RKO (cell line): ENCODE data around the gene OR5T3.
"Not testable (repeated sequence)": the region's sequence is repeated elsewhere in the genome, so short reads cannot be mapped to it uniquely, and the experiment has no call there.

Experiments
- DNase-seq: peaks from one replicate; pipeline ENCODE4 v3.0.0-alpha.2; 2016; ENCODE audit warnings: low spot score

Gene OR5T3

DNA sequence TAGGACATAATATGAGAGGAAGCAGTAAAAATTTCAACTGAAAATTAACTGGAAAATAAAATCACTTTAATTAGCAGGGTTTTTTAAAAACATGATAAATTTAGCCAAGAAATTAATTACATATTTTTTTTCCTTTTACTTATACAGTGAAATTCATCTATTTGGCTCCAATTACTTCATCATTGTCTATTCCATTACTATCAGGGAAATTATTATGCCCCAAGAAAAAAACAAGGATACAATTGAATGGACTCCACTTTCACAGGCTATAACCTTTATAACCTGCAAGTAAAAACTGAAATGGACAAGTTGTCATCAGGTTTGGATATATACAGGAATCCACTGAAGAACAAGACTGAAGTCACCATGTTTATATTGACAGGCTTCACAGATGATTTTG is at the start of gene OR5T3:
Gene OR5T3, plus strand, starts transcription at position 301 of the 400 bp plus-strand sequence. Its CDS starts 0 bp downstream, at position 301.
- no peak for DNase-seq

DNA sequence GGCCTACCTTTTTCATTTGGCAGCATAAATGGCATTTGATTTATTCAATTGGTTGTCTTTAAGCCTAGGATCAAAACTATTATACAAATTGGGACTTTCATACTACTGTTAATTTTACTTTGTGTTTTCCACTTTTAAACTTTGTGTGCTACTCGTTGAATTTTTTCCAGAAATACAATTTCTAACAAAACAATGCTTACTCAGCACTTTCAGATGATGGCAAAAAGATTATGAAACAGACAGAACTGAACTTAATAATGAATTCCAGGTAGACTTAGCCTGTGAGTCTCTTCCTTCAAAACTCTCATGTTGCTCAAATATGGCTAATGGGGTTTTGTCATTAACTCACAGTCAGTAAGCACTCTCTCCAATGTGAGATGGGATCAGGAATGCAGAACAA is 44.3 kb upstream of the OR5T3 start:
- no peak for DNase-seq

DNA sequence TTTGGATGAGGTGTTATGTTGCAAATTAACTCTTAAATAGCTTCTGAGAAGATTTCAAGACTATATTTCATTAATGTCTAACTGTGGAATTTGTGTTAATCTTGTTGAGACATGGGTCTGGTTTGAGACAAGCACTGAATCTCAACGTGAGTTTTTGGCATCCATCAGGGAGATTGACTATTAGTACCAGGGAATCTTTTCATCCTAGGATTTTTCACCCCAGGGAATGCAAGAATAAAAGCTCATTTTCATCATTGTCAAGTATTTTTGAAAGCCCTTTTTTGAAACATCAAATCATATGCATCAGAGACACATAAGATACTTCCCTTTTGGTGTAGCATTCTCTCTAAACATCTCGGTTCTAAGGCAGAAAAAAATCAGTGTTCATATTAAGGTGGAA is 37.5 kb upstream of the OR5T3 start:
- DNase-seq = no peak

DNA sequence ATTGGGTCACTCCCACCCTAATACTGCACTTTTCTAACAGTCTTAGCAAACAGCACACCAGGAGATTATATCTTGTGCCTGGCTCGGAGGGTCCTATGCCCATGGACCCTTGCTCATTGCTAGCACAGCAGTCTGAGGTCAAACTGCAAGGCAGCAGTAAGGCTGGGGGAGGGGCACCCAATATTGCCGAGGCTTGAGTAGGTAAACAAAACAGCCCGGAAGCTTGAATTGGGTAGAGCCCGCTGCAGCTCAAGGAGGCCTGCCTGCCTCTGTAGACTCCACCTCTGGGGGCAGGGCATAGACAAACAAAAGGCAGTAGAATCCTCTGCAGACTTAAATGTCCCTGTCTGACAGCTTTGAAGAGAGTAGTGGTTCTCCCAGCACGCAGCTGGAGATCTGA is 32.3 kb upstream of the OR5T3 start:
- DNase-seq = not testable (repeated sequence)

DNA sequence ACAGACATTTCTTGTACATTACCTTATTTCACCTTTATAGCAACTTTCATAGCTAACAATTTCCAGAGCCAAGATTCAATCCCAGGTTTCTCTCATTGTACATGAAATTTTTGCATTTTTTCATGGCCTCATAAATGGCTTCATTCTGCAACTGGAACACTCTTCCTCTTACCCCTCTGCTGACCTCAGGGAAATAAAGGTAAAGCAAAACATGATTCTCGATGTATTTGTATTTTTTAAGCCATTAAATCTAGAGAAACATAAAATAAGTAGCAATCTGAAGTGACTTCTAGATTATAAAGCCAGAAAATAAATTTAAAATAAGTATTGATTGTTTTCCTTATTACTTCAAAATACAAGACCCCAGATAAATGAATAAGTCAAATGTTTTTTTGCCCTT is 17.9 kb upstream of the OR5T3 start, which contains the start of gene OR5T2:
Gene OR5T2, minus strand, starts transcription at position 101 of the 400 bp plus-strand sequence. CDS start 1,193 bp downstream, outside the sequence.
- DNase-seq = no peak

DNA sequence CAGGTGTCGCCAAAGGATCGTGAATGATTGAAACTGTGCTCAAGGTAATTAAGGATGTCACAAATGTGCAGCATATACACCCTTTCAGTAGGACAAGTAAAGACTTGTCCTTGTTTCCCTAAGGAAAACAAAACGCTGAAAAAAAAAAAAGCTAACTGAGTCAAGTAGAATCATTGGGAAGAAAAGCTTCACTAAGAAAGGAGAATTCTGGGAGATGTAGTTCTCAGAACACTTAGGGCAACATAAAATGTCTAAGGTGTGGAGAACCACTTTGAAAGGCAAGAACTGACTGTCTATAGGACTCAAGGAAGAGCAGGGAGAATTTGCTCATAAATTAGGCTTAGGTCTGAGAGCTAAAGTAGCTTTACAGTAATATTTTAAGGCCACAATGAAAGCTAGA is 19.0 kb downstream of the OR5T3 start:
- DNase-seq = no peak

DNA sequence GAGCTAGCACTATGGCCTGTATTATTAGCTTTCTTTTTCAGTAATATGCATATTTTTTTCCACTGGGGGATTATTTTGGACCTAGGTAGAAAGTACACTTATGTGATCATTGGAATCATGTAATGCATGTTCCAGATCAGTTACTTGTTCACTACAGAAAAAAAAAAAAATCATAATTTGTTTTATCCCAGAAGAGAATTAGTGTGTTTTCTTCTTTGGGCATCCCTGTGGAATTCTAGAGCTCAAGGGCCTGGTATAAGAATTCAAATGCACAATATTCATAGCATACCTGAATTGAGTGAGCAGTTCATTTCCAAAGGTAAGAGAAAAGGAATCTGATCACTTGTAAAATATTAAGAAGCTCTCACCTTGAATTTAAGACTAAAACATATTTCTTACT is 21.8 kb downstream of the OR5T3 start, which contains the start of gene OR5T1:
Gene OR5T1, plus strand, starts transcription at position 301 of the 400 bp plus-strand sequence. CDS start 1,485 bp downstream, outside the sequence.
- no peak for DNase-seq

DNA sequence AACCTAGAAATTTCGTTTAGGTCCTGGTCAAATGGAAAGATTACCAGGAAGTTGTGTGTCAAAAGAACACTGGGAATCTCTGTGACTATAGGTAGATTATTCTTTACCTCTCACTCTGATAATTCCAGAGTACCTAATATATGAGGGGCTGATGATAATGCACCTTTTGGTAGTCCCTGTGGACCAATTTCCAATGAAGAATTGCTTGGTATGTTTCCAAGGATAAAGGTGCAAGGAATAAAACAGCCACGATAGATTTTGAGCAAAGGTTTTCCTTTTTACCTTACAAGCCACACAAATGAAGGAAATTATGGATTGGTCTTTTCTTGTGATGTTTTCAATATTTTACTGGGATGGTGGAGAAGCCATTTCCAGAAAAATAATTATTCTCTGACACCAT is 40.1 kb downstream of the OR5T3 start, which contains the start of gene OR8H1:
Gene OR8H1, minus strand, starts transcription at position 101 of the 400 bp plus-strand sequence. CDS start 1,192 bp downstream, outside the sequence.
- DNase-seq = no peak

DNA sequence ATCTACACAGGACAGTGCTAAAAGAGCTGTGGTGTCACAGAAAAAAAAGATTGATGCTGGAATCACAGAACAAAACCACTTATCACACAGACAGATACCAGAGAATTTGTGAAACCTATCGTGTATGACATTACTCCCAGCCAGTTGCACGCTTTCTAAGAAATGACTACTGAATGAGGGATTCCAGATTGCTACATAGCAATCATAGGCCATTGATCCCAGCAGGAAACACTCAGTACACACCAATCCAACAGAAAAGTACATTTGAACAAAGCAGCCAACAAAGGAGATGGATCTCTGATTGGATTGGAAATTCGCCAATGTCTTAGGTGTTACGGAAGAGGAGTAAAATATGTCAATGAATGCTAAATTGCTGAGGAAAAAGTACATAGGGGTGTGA is 44.8 kb downstream of the OR5T3 start:
- DNase-seq = no peak
